Lung (tissue), 12 donors: ENCODE results near the gene TMEM218. TPM values are rescaled to one million over a fixed set of nuclear protein-coding genes. Genes with fewer than 3 reads are reported as not detected.

Source experiments
- ATAC-seq: fragments of 200-7000 bp; cut with Tn5 transposase; one replicate; pipeline ENCODE4 v1.9.1; 2020; ENCODE audit warnings: moderate number of reproducible peaks; ENCODE audit not compliant: insufficient read depth, low FRiP score
- DNase-seq, 3 donors: peaks; one replicate each; pipeline ENCODE4 v3.0.0-alpha.2; 2013 to 2017
- H3K27ac ChIP-seq, 2 donors: one replicate each; pipeline ENCODE4 v1.5.1; 2013; ENCODE audit warnings: mild to moderate bottlenecking in 2 of 2, moderate library complexity in 2 of 2, control low read depth in 1 of 2, inconsistent platforms in 1 of 2, low read depth in 1 of 2, low read length in 1 of 2
- H3K27me3 ChIP-seq, 3 donors: one replicate each; pipeline ENCODE4 v1.5.1; 2013; ENCODE audit warnings: low read length in 2 of 3; ENCODE audit not compliant: control insufficient read depth in 3 of 3, insufficient read depth in 3 of 3
- H3K36me3 ChIP-seq, 4 donors: one replicate each; pipeline ENCODE4 v1.5.1; 2013; ENCODE audit warnings: low read length in 4 of 4, mild to moderate bottlenecking in 1 of 4, moderate library complexity in 1 of 4; ENCODE audit not compliant: control insufficient read depth in 4 of 4, insufficient read depth in 4 of 4
- H3K4me1 ChIP-seq, 5 donors: one replicate each; pipeline ENCODE4 v1.5.1; 2013; ENCODE audit warnings: low read length in 5 of 5, mild to moderate bottlenecking in 2 of 5, moderate library complexity in 1 of 5; ENCODE audit not compliant: control insufficient read depth in 5 of 5, insufficient read depth in 5 of 5
- H3K4me3 ChIP-seq: one replicate; pipeline ENCODE4 v1.5.1; 2013; ENCODE audit warnings: mild to moderate bottlenecking, control low read depth, moderate library complexity
- H3K9ac ChIP-seq, 2 donors: one replicate each; pipeline ENCODE4 v1.5.1; 2013; ENCODE audit warnings: low read length in 2 of 2, control low read depth in 1 of 2; ENCODE audit not compliant: insufficient read depth in 1 of 2
- H3K9me3 ChIP-seq, 4 donors: one replicate each; pipeline ENCODE4 v1.5.1; 2013; ENCODE audit warnings: low read length in 3 of 4, mild to moderate bottlenecking in 1 of 4, moderate library complexity in 1 of 4; ENCODE audit not compliant: control insufficient read depth in 4 of 4, insufficient read depth in 3 of 4
- CTCF ChIP-seq: IDR thresholded peaks from 2 replicates; pipeline ENCODE4 v1.5.1; 2012; ENCODE audit warnings: mild to moderate bottlenecking; ENCODE audit errors: control extremely low read depth, extremely low read depth
- WGBS, 2 donors: extraction: QIAGEN DNeasy Blood & Tissue Kit; methylation state at CpG; one replicate each; pipeline ENCODE4 v1.1.7; 2013; 5-methylcytosine and 5-hydroxymethylcytosine counted together
- polyA plus RNA-seq, 2 donors: library from polyadenylated mRNA; stranded (reverse); fragments of 200-250 nt; gene quantifications; one replicate each; pipeline ENCODE4 v1.2.1, GENCODE V29; 2013
- total RNA-seq, 2 donors: library from RNA; depleted of rRNA in 1 of 2; stranded (reverse); fragments of >200 nt in 1 of 2; gene quantifications; one replicate each; pipeline ENCODE4 v1.2.1, GENCODE V29; 2014 to 2021
- donor health status: control.
- donor health status: control.
- donor health status: Bipolar disorder and iron deficiency.
- donor health status: healthy.
- donor health status: DM: yes; HTN: yes; CAD: no.

The TMEM218 gene
- total and polyA plus RNA-seq, 4 donors = 23.3 to 39.9 (median 27.4) TPM

DNA sequence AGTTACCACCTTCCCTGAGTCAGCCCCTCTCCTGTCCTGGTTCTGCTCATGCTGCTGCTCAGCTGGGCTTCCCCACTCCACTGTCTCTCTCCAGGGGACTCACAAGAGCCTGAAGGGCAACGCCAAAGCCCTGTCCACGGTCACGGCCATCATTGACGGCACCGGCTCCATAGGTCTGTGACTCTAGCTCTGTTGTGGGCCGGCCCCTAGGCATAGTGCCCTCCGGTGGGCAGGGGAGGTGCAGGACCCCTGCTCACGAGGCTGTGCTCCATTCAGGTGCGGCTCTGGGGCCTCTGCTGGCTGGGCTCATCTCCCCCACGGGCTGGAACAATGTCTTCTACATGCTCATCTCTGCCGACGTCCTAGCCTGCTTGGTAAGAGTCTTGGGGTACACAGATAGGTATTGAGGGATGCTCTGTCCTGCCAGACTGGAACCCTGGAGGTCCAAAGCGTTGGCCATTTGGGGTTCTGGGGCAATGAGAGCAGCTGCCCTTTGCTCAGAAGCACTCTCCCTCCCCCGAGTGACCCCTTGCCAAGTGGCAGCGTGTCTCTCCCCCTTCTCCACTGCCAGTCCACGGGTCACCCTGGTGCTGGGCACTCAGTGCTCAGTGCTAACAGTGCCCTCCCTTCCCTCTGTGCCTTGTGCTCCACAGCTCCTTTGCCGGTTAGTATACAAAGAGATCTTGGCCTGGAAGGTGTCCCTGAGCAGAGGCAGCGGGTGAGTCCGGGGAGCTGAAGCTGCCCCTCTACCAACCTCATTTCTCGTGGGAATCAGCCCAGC, 25.9 kb downstream of the TMEM218 start:
- no peak for TF ChIP-seq CTCF
- Histone ChIP-seq H3K36me3 (no peaks in the 10 kb centered on the region), H3K4me3 (no peak overlapping the region), H3K27me3 (no peaks in the 10 kb centered on the region), H3K9ac (no peak overlapping the region), H3K9me3 (no peaks in the 10 kb centered on the region), H3K27ac (no peak overlapping the region), H3K4me1 (no peaks in the 10 kb centered on the region)
- WGBS, 2 donors = 82 to 88% methylated on average over 20 of the region's 20 CpGs
- DNase-seq = no peak
- no peak for ATAC-seq

DNA sequence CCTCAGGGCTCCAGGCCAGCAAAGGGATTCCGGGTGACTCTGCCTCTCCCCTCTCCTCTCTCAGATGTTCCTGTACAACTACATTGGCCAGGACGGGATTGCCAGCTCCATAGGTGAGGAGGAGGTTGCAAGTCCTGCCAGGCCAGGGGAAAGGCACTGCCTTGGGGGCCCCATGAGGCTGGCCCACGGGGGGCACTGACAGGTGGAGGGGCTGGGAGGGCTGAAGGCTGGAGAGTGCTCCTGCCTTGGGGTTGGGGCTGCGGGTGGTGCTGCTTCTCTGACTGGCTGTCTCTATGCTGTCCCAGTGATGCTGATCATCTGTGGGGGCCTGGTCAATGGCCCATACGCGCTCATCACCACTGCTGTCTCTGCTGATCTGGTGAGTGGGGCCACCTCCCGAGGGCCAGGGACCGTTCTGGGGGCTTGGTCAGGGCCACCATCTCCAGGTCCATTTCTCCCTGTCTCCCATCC, 26.6 kb downstream of the TMEM218 start:
- DNase-seq = no peak
- Histone ChIP-seq H3K9me3 (no peaks in the 10 kb centered on the region), H3K9ac (no peak overlapping the region), H3K4me3 (no peak overlapping the region), H3K36me3 (no peaks in the 10 kb centered on the region), H3K27me3 (no peaks in the 10 kb centered on the region), H3K27ac (no peak overlapping the region), H3K4me1 (no peaks in the 10 kb centered on the region)
- TF ChIP-seq CTCF = no peak
- WGBS, 2 donors = 89 to 95% methylated on average over 8 of the region's 8 CpGs
- no peak for ATAC-seq

DNA sequence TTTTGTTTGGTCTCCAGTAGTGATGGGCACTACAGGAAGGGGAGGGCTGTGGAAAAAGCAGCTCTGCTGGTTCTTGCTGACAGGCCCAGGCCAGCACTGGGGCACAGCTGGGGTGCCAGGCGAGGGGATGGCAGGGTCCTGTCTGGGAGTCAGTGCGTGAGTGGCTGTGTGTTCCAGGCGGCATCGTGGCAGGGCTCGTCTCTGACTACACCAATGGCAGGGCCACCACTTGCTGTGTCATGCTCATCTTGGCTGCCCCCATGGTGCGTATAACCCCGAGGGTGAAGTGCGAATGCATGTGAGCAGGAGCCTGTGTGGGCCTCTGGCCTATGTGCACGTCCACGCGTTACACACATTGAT, 27.4 kb downstream of the TMEM218 start:
- Histone ChIP-seq H3K9me3 (no peaks in the 10 kb centered on the region), H3K27ac (no peak overlapping the region), H3K4me3 (no peak overlapping the region), H3K9ac (no peak overlapping the region), H3K36me3 (no peaks in the 10 kb centered on the region), H3K4me1 (no peaks in the 10 kb centered on the region), H3K27me3 (no peaks in the 10 kb centered on the region)
- WGBS, 2 donors = 92 to 95% methylated on average over 11 of the region's 11 CpGs
- DNase-seq = no peak
- no peak for ATAC-seq
- TF ChIP-seq CTCF = no peak
